Measurements from ENCODE around the gene SCN2A. TPM values are rescaled to one million over a fixed set of nuclear protein-coding genes. Genes with fewer than 3 reads are reported as not detected.

The SCN2A gene
- total and polyA plus RNA-seq, 9 of the 15 experiments (the other 6 are each of a cell fraction or from before 2014, with no cell fraction given) = 0.08 to 0.69 (median 0.31) TPM; not detected in 1

DNA sequence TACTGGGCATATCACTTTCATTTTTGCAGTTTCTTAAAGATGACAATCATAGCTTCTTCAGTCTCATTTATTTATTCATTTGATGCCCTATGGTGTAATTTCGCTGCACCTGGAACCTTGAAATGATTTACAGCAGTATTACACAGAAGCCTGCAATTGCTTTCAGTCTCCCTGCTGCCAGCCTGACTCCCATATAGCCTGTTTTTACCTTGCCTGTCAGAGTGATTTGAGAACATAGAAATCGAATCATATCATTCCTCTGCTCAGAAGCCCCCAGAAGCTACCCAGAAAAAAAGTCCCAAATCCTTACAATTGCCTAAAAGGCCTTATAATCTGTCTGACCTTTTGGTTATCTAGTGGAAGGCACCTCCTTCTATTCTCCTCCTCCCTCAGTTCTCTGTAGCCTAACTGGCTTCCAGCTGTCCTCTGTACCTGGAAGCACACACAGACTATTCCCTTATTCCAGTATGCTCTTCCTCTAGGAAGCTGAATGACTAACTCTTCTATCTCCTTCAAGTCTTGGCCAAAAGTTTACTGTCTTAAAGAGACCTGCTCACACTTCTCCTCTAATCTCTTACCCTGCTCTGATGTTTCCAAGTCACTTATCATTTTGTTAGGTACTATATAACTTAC, 48.0 kb upstream of the SCN2A start:
- Histone ChIP-seq H3K27me3 (ENCODE audit: control insufficient read depth in 2 of 2, insufficient read depth in 2 of 2, low read length in 2 of 2) (no peaks in the 10 kb centered on the region), H3K79me2 (ENCODE audit: control insufficient read depth, insufficient read depth, low read length) (no peaks in the 10 kb centered on the region), H3K9ac (ENCODE audit: insufficient read depth in 1 of 2, low read depth in 2 of 2, low read length in 2 of 2) (no peak overlapping the region), H3K4me1 (replicated peaks in 1 of 2; ENCODE audit: control insufficient read depth in 2 of 2, insufficient read depth in 2 of 2, low read length in 2 of 2) (no peaks in the 10 kb centered on the region), H3K27ac (ENCODE audit: extremely low read depth, low read depth, low read length) (no peak overlapping the region), H4K20me1 (replicated peaks; ENCODE audit: control insufficient read depth, insufficient read depth, low read length) (no peaks in the 10 kb centered on the region), H3K36me3 (ENCODE audit: control insufficient read depth, insufficient read depth, low read length) (no peaks in the 10 kb centered on the region), H2AFZ (ENCODE audit: low read depth, low read length) (no peak overlapping the region), H3K4me2 (ENCODE audit: insufficient read depth, low read length) (no peak overlapping the region), H3K9me1 (ENCODE audit: control insufficient read depth, insufficient read depth, low read length) (no peaks in the 10 kb centered on the region), H3K4me3 (no peak overlapping the region), H3K9me3 (replicated peaks; ENCODE audit: control insufficient read depth, insufficient read depth, low read depth, low read length) (peaks cover 5% of the 10 kb centered on the region; the same call in 1 of the 2 replicates)
- intact Hi-C loops (cut with micrococcal nuclease) = no loop called here
- ChIA-PET POLR2A (no interaction called here), CTCF (ENCODE audit: low intra/inter-chr PET ratio) (no interaction called here)
- TF ChIP-seq, protein P1, sequence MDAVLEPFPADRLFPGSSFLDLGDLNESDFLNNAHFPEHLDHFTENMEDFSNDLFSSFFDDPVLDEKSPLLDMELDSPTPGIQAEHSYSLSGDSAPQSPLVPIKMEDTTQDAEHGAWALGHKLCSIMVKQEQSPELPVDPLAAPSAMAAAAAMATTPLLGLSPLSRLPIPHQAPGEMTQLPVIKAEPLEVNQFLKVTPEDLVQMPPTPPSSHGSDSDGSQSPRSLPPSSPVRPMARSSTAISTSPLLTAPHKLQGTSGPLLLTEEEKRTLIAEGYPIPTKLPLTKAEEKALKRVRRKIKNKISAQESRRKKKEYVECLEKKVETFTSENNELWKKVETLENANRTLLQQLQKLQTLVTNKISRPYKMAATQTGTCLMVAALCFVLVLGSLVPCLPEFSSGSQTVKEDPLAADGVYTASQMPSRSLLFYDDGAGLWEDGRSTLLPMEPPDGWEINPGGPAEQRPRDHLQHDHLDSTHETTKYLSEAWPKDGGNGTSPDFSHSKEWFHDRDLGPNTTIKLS (IDR thresholded peaks at IDR 0.05; ENCODE audit: borderline replicate concordance, low read depth) = no peak
- TF ChIP-seq NFYB (IDR thresholded peaks at IDR 0.05; ENCODE audit: extremely low read depth, insufficient read length) = no peak
- no peak for TF ChIP-seq ZBTB17 (CRISPR knock-in tag; IDR thresholded peaks at IDR 0.05)
- no peak for TF ChIP-seq ETV6 (IDR thresholded peaks at IDR 0.05; ENCODE audit: borderline replicate concordance in 1 of 2, low read depth in 2 of 2, low read length in 1 of 2)
- TF ChIP-seq ETV6 (CRISPR knock-in tag; IDR thresholded peaks at IDR 0.05; ENCODE audit: borderline replicate concordance) = no peak
- no peak for TF ChIP-seq BRCA1 (IDR thresholded peaks at IDR 0.05)
- TF ChIP-seq BRCA1 (CRISPR knock-in tag; IDR thresholded peaks at IDR 0.05) = no peak
- no peak for TF ChIP-seq ZKSCAN8 (CRISPR knock-in tag; IDR thresholded peaks at IDR 0.05)
- no peak for TF ChIP-seq NFATC3 (IDR thresholded peaks at IDR 0.05)
- no peak for TF ChIP-seq EGR1 (conservative IDR thresholded peaks at IDR 0.05)
- no peak for TF ChIP-seq MYNN (IDR thresholded peaks at IDR 0.05)
- no peak for TF ChIP-seq MYNN (CRISPR knock-in tag; IDR thresholded peaks at IDR 0.05)
- TF ChIP-seq, protein P2, sequence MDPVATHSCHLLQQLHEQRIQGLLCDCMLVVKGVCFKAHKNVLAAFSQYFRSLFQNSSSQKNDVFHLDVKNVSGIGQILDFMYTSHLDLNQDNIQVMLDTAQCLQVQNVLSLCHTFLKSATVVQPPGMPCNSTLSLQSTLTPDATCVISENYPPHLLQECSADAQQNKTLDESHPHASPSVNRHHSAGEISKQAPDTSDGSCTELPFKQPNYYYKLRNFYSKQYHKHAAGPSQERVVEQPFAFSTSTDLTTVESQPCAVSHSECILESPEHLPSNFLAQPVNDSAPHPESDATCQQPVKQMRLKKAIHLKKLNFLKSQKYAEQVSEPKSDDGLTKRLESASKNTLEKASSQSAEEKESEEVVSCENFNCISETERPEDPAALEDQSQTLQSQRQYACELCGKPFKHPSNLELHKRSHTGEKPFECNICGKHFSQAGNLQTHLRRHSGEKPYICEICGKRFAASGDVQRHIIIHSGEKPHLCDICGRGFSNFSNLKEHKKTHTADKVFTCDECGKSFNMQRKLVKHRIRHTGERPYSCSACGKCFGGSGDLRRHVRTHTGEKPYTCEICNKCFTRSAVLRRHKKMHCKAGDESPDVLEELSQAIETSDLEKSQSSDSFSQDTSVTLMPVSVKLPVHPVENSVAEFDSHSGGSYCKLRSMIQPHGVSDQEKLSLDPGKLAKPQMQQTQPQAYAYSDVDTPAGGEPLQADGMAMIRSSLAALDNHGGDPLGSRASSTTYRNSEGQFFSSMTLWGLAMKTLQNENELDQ (CRISPR knock-in tag; IDR thresholded peaks at IDR 0.05; ENCODE audit: borderline replicate concordance) = no peak
- TF ChIP-seq ZNF41 (CRISPR knock-in tag; conservative IDR thresholded peaks at IDR 0.05) = no peak
- TF ChIP-seq, protein P3, sequence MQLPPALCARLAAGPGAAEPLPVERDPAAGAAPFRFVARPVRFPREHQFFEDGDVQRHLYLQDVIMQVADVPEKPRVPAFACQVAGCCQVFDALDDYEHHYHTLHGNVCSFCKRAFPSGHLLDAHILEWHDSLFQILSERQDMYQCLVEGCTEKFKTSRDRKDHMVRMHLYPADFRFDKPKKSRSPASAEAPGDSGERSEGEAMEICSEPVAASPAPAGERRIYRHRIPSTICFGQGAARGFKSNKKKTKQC (CRISPR knock-in tag; IDR thresholded peaks at IDR 0.05) = no peak
- no peak for TF ChIP-seq CHD4 (IDR thresholded peaks at IDR 0.05; ENCODE audit: insufficient read depth, insufficient replicate concordance, low read depth, low read length, poor library complexity, severe bottlenecking)
- no peak for TF ChIP-seq ZNF76 (CRISPR knock-in tag; IDR thresholded peaks at IDR 0.05; ENCODE audit: borderline replicate concordance)
- no peak for TF ChIP-seq RBM34 (IDR thresholded peaks at IDR 0.05; ENCODE audit: borderline replicate concordance, insufficient read depth, low read length)
- in situ Hi-C loops (cut with MboI) = no loop called here
- no peak for DNase-seq (ENCODE audit: extremely low read depth in 1 of 4, low spot score in 3 of 4)
- no peak for FAIRE-seq
- 0% methylated on average over 2 of the region's 2 CpGs for WGBS (ENCODE audit: insufficient coverage, low coverage, missing lambda C conversion rate)
- no peak for ATAC-seq
- BruUV-seq (replicated peaks) = no TSS peak
